Measurements from ENCODE around the gene APOL5.

The APOL5 gene

DNA sequence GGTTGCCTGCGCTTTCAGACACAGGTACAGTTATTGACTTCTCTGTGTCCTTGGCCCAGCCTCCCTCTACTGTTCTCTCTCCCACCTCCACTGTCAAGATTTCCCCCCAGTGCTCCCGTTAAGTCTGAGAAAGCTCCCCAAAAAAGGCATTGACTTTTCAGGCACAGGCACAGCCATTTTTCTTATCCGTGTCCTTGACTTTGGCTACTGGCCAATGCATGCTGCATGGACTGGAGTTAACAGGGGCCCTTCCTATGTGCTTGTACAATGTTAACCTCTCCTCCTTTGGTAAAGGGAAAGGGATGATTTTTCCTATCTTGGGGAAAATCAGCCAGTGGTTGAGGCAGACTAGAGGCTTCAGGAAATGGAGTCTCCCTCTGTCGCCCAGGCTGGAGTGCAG, 4.3 kb downstream of the APOL5 start:
- in situ Hi-C loops (cut with HindIII; ENCODE audit: low pct_ligation_motif_present, low sequenced_read_pairs), result no loop called here
- TF ChIP-seq, protein P1, sequence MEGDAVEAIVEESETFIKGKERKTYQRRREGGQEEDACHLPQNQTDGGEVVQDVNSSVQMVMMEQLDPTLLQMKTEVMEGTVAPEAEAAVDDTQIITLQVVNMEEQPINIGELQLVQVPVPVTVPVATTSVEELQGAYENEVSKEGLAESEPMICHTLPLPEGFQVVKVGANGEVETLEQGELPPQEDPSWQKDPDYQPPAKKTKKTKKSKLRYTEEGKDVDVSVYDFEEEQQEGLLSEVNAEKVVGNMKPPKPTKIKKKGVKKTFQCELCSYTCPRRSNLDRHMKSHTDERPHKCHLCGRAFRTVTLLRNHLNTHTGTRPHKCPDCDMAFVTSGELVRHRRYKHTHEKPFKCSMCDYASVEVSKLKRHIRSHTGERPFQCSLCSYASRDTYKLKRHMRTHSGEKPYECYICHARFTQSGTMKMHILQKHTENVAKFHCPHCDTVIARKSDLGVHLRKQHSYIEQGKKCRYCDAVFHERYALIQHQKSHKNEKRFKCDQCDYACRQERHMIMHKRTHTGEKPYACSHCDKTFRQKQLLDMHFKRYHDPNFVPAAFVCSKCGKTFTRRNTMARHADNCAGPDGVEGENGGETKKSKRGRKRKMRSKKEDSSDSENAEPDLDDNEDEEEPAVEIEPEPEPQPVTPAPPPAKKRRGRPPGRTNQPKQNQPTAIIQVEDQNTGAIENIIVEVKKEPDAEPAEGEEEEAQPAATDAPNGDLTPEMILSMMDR (IDR thresholded peaks at IDR 0.05; ENCODE audit: low read depth, low read length, missing control alignments), result no peak
- no peak for DNase-seq
- H3K36me3 ChIP-seq (replicated peaks), result no peaks in the 10 kb centered on the region
- H3K27me3 ChIP-seq (replicated peaks), result no peaks in the 10 kb centered on the region
- no peak overlapping the region for H3K27ac ChIP-seq
- H3K4me3 ChIP-seq (ENCODE audit: low read depth, low read length), result no peak overlapping the region

DNA sequence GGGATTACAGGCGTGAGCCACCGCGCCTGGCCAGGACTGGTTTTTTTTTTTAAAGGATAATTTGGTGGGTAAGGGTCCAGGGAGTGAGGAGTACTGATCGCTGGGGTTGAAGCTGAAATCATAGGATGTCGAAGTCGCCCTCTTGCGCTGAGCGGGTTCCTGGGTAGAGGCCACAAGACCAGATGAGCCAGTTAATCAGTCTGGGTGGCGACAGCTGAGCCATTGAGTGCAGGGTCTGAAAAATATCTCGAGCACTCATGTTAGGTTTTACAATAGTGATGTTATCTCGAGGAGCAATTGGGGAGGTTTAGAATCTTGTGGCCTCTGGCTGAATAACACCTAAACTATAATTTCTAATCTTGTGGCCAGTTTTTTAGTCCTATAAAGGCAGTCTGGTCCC, 7.8 kb downstream of the APOL5 start:
- in situ Hi-C loops (cut with HindIII; ENCODE audit: low pct_ligation_motif_present, low sequenced_read_pairs), result no loop called here

DNA sequence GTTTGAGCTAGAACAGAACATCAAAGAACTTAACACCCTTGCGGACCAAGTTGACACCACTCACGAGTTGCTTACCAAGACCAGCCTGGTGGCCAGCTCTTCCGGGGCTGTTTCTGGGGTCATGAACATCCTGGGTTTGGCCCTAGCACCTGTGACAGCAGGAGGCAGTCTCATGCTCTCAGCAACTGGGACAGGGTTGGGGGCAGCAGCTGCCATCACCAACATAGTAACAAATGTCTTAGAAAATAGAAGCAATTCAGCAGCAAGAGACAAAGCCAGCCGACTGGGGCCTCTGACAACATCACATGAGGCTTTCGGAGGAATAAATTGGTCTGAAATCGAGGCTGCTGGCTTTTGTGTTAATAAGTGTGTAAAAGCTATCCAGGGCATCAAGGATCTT, 8.7 kb downstream of the APOL5 start:
- no peak overlapping the region for H3K27ac ChIP-seq
- no peak overlapping the region for H3K4me3 ChIP-seq (ENCODE audit: low read depth, low read length)
- no peaks in the 10 kb centered on the region for H3K36me3 ChIP-seq (replicated peaks)
- no peaks in the 10 kb centered on the region for H3K27me3 ChIP-seq (replicated peaks)
- DNase-seq, result no peak
- TF ChIP-seq, protein P1 (IDR thresholded peaks at IDR 0.05; ENCODE audit: low read depth, low read length, missing control alignments), result no peak
- in situ Hi-C loops (cut with HindIII; ENCODE audit: low pct_ligation_motif_present, low sequenced_read_pairs), result no loop called here

More for the DNA sequence above, 7.8 kb downstream of the APOL5 start:
- no peaks in the 10 kb centered on the region for H3K36me3 ChIP-seq (replicated peaks)
- H3K27ac ChIP-seq, result no peak overlapping the region
- no peaks in the 10 kb centered on the region for H3K27me3 ChIP-seq (replicated peaks)
- DNase-seq, result no peak
- no peak overlapping the region for H3K4me3 ChIP-seq (ENCODE audit: low read depth, low read length)
- TF ChIP-seq, protein P1 (IDR thresholded peaks at IDR 0.05; ENCODE audit: low read depth, low read length, missing control alignments), result no peak

DNA sequence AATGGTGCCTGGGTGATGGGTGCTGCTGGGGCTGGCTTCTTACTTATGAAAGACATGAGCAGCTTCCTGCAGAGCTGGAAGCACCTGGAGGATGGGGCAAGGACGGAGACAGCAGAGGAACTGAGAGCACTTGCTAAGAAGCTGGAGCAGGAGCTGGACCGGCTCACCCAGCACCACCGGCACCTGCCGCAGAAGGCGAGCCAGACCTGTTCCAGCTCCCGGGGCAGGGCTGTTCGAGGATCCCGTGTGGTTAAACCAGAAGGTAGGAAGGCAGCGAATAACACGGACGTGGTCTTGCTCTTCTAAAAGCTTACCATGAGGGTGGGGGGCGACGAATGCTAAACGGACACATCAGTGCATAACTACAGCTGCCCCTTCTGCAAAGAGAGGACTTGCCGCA, 9.3 kb downstream of the APOL5 start:
- TF ChIP-seq, protein P1 (IDR thresholded peaks at IDR 0.05; ENCODE audit: low read depth, low read length, missing control alignments), result no peak
- no peaks in the 10 kb centered on the region for H3K27me3 ChIP-seq (replicated peaks)
- H3K27ac ChIP-seq, result no peak overlapping the region
- DNase-seq, result no peak
- in situ Hi-C loops (cut with HindIII; ENCODE audit: low pct_ligation_motif_present, low sequenced_read_pairs), result no loop called here
- H3K36me3 ChIP-seq (replicated peaks), result no peaks in the 10 kb centered on the region
- H3K4me3 ChIP-seq (ENCODE audit: low read depth, low read length), result no peak overlapping the region

DNA sequence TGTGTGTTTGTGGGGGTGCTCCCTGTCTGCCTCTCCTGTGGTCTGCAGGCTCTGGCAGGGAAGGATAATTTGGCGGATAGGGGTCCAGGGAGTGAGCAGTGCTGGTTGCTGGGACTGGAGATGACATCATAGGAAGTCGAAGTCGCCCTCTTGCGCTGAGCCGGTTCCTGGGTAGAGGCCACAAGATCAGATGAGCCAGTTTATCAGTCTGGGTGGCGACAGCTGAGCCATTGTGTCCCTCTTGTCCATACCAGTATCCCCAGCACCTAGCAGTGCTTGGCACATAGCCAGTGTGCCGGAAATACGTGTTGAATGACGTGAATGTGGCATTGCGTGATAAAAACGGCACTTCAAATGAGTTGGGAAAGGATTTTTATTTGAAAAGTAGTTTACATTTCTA, 9.8 kb downstream of the APOL5 start:
- TF ChIP-seq, protein P1 (IDR thresholded peaks at IDR 0.05; ENCODE audit: low read depth, low read length, missing control alignments), result no peak
- Histone ChIP-seq H3K36me3 (replicated peaks) (no peaks in the 10 kb centered on the region), H3K4me3 (ENCODE audit: low read depth, low read length) (no peak overlapping the region), H3K27me3 (replicated peaks) (no peaks in the 10 kb centered on the region), H3K27ac (no peak overlapping the region)
- in situ Hi-C loops (cut with HindIII; ENCODE audit: low pct_ligation_motif_present, low sequenced_read_pairs), result no loop called here
- no peak for DNase-seq

DNA sequence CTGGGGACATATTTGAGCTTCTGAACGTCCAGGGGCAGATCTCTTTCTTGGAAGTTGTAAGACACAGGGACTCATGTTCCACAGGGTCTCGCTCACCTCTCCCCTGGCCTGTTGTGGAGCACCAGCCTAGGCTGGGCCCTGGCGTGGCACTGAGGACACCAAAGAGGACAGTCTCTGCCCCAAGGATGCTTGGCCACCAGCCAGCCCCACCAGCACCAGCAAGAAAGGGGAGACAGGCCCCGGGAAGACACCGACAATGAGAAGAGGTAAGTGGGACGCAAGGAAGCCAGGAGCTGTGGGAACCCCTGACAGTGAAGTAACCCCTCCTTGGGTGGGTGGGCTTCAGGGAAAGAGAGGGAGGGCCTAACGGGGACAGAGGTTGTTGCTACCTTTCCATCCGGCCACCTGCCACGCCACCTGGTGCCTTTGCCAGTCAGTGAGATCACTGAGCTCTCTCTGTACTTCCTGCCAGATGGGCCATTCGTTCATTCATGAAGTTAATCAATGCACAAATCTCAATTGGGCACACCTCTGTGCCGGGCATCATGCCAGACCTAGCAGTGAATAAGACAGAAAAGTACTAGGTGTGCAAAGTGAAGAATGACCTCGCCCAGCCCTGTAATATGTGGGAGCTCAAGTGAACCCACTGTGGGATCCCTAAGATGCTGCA, 11.1 kb downstream of the APOL5 start:
- no peaks in the 10 kb centered on the region for H3K27me3 ChIP-seq (replicated peaks)
- in situ Hi-C loops (cut with HindIII; ENCODE audit: low pct_ligation_motif_present, low sequenced_read_pairs), result no loop called here
- TF ChIP-seq, protein P1 (IDR thresholded peaks at IDR 0.05; ENCODE audit: low read depth, low read length, missing control alignments), result no peak
- H3K4me3 ChIP-seq (ENCODE audit: low read depth, low read length), result no peak overlapping the region
- no peak overlapping the region for H3K27ac ChIP-seq
- no peak for DNase-seq
- no peaks in the 10 kb centered on the region for H3K36me3 ChIP-seq (replicated peaks)

All from brain microvascular endothelial cell (primary cell).